CD4-positive, alpha-beta T cell (primary cell): ENCODE results near the gene ZNF764. TPM values are rescaled to one million over a fixed set of nuclear protein-coding genes. Genes with fewer than 3 reads are reported as not detected.

ENCODE experiments used
- ATAC-seq: fragments of 200-7000 bp; cut with Tn5 transposase; one replicate; pipeline ENCODE4 v1.10.0; 2022; ENCODE audit warnings: mild to moderate bottlenecking; ENCODE audit not compliant: poor library complexity
- CTCF ChIA-PET: fragments of 350-600 bp; sonication (Branson Sonifier 250); formaldehyde crosslinking; loops from one replicate; lab custom pipeline; 2021; ENCODE audit warnings: antibody characterized with exemption, inconsistent platforms; lab: Charles Lee
- POLR2A ChIA-PET: fragments of 350-600 bp; sonication (Branson Sonifier 250); formaldehyde crosslinking; loops from one replicate; lab custom pipeline; 2021; ENCODE audit warnings: antibody characterized with exemption, inconsistent platforms; lab: Charles Lee
- DNase-seq, 14 experiments: peaks; one replicate each; pipeline ENCODE4 v3.0.0-alpha.2; 2013 to 2020; ENCODE audit warnings: mixed read lengths in 2 of 14
- H3K27ac ChIP-seq, 2 donors: one replicate each; pipeline versions ENCODE4 v1.5.1 to v1.7.0; 2013; ENCODE audit warnings: low read length in 2 of 2, low read depth in 1 of 2, mild to moderate bottlenecking in 1 of 2
- H3K27me3 ChIP-seq, 2 experiments: 1 replicate in 1 of 2; 2 replicates in 1 of 2; pipeline versions ENCODE4 v1.6.1 to v1.7.0; 2013; ENCODE audit warnings: low read length in 2 of 2, control low read depth in 1 of 2, mild to moderate bottlenecking in 1 of 2, moderate library complexity in 1 of 2; ENCODE audit not compliant: insufficient read depth in 2 of 2, control insufficient read depth in 1 of 2
- H3K36me3 ChIP-seq: one replicate; pipeline ENCODE4 v1.6.1; 2013; ENCODE audit warnings: low read length, control low read depth; ENCODE audit not compliant: insufficient read depth
- H3K4me1 ChIP-seq: one replicate; pipeline ENCODE4 v1.6.1; 2013; ENCODE audit warnings: low read length, control low read depth; ENCODE audit not compliant: insufficient read depth
- H3K4me3 ChIP-seq: one replicate; pipeline ENCODE4 v1.5.1; 2013; ENCODE audit warnings: mild to moderate bottlenecking, low read length, moderate library complexity
- H3K9me3 ChIP-seq, 2 experiments: 1 replicate in 1 of 2; 2 replicates in 1 of 2; pipeline versions ENCODE4 v1.6.1 to v1.7.0; 2013; ENCODE audit warnings: low read length in 2 of 2, mild to moderate bottlenecking in 2 of 2, control low read depth in 1 of 2, moderate library complexity in 1 of 2; ENCODE audit not compliant: control insufficient read depth in 1 of 2, insufficient read depth in 1 of 2
- H3K27ac Mint-ChIP-seq: one replicate; pipeline ENCODE4 v1.8.0; 2020; ENCODE audit warnings: mixed read lengths
- H3K27me3 Mint-ChIP-seq: one replicate; pipeline ENCODE4 v1.8.0; 2021; ENCODE audit warnings: mixed read lengths
- H3K36me3 Mint-ChIP-seq: one replicate; pipeline ENCODE4 v1.8.0; 2021; ENCODE audit warnings: low read depth, mixed read lengths
- H3K4me1 Mint-ChIP-seq: one replicate; pipeline ENCODE4 v1.8.0; 2021; ENCODE audit warnings: low read depth, mixed read lengths
- H3K4me3 Mint-ChIP-seq: one replicate; pipeline ENCODE4 v1.8.0; 2020; ENCODE audit warnings: mild to moderate bottlenecking, mixed read lengths
- H3K9me3 Mint-ChIP-seq: one replicate; pipeline ENCODE4 v1.8.0; 2020; ENCODE audit warnings: mixed read lengths
- intact Hi-C, 2 experiments: fragments of 100-400 bp; cut with DNase I in 1 of 2; cut with micrococcal nuclease in 1 of 2; formaldehyde crosslinking; loops; one replicate each; pipeline versions ENCODE4 v1.15.1 to v1.9.0; 2023 to 2025; cut with DNase I, micrococcal nuclease
- total RNA-seq, 174 experiments: library from RNA in 2 of 174; stranded (reverse) in 2 of 174; gene quantifications; one replicate each; pipeline ENCODE4 v1.2.3 and lab custom pipeline; 2021 to 2026
- TF ChIP-seq, protein P1 (sequence below): fragments of 200-600 bp; IDR thresholded peaks from one replicate; pipeline ENCODE4 v1.8.0; 2022; ENCODE audit warnings: antibody characterized with exemption, mild to moderate bottlenecking

Gene ZNF764
- total RNA-seq, 2 experiments from 2014 or later, result 20.4 to 22.9 TPM

GRCh38 chr16:30570636-30571444 lies 12.7 kb upstream of the ZNF764 start:
- TF ChIP-seq, protein P1, sequence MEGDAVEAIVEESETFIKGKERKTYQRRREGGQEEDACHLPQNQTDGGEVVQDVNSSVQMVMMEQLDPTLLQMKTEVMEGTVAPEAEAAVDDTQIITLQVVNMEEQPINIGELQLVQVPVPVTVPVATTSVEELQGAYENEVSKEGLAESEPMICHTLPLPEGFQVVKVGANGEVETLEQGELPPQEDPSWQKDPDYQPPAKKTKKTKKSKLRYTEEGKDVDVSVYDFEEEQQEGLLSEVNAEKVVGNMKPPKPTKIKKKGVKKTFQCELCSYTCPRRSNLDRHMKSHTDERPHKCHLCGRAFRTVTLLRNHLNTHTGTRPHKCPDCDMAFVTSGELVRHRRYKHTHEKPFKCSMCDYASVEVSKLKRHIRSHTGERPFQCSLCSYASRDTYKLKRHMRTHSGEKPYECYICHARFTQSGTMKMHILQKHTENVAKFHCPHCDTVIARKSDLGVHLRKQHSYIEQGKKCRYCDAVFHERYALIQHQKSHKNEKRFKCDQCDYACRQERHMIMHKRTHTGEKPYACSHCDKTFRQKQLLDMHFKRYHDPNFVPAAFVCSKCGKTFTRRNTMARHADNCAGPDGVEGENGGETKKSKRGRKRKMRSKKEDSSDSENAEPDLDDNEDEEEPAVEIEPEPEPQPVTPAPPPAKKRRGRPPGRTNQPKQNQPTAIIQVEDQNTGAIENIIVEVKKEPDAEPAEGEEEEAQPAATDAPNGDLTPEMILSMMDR, result no peak
- peak overlapping the region; percentile 90 to 96 for H3K27ac ChIP-seq
- H3K4me3 ChIP-seq, result peak overlapping the region; percentile 94
- Mint-ChIP-seq H3K4me1 (peaks cover 50% of the 10 kb centered on the region), H3K9me3 (no peaks in the 10 kb centered on the region), H3K4me3 (peak overlapping the region; percentile 89), H3K27ac (peak overlapping the region; percentile 97), H3K36me3 (no peaks in the 10 kb centered on the region), H3K27me3 (no peaks in the 10 kb centered on the region)
- H3K4me1 ChIP-seq, result peaks cover 60% of the 10 kb centered on the region
- peak in 1 of 14 experiments; percentile 45 for DNase-seq
- intact Hi-C loops, result loop anchor here in 1 of 2 experiments (1.0 to 5.0 kb wide), 3 partner anchors 13 to 126 kb away; partner anchors contain the start of genes SRCAP and ZNF764
- peaks cover 8% of the 10 kb centered on the region for H3K36me3 ChIP-seq
- ChIA-PET POLR2A (interaction anchor here (0.6 to 3.4 kb wide), 21 partner anchors 9 to 571 kb away, joined by 3 to 152 read pairs (median 13); partner anchors contain the start of genes DCTPP1, FBRS, PRR14 and TBC1D10B), CTCF (interaction anchor here (1.2 to 2.4 kb wide), 5 partner anchors 12 to 141 kb away, joined by 3 to 19 read pairs (median 13); partner anchors contain the start of genes DCTPP1, PRR14, ZNF747 and ZNF764)
- no peaks in the 10 kb centered on the region for H3K9me3 ChIP-seq
- no peak for ATAC-seq
- H3K27me3 ChIP-seq, result no peaks in the 10 kb centered on the region

DNA sequence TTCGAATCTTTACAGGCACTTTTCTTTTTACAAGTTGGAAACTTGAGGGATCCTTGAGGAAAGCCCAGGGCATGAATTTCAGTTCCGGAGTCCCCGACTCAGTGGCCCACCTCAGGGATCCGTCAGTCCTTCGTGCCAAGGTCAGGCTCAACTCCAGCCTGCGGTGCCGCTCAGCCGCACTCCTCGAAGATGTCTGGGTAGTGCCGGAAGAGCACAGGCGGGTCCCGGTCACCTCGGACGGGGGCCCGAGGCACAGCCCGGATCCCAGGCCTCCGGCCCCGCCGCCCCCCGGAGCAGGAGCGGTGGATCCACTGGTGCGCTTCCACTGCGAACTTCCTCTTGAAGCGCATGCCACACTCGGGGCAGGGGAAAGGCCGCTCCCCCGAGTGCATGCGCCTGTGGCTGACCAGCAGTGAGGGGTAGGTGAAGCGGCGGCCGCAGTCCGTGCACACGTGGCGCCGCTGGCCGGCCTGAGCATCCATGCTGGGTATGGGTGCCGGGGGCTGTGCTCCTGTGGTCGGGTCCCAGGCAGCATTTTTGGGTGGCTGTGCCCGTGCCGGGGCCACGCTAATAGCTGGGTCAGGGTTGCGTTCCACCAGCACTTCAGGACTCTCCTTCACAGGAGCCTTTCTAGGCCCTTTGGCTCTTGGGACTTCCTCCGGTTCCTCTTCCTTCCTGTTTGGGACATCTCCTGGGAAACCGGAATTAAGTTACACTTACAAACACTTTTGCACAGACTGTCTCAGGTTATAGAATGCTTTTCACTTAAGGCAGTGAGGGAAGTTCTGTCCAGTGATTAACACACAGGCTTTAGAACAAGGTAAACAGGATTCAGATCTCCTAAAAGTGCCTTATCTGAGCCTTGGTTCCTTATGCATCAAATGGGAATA lies 11.8 kb upstream of the ZNF764 start:
- intact Hi-C loops, result loop anchor here in 1 of 2 experiments (5.0 kb wide), 2 partner anchors 67 to 127 kb away; partner anchors contain the start of gene SRCAP
- DNase-seq, result peak in 1 of 14 experiments; percentile 33

More for the DNA sequence above, 11.8 kb upstream of the ZNF764 start:
- Histone ChIP-seq H3K27ac (peak overlapping the region in 1 of 2 donors; percentile 34), H3K9me3 (no peaks in the 10 kb centered on the region), H3K4me3 (no peak overlapping the region), H3K27me3 (no peaks in the 10 kb centered on the region), H3K36me3 (peaks cover 8% of the 10 kb centered on the region), H3K4me1 (peaks cover 60% of the 10 kb centered on the region)
- POLR2A ChIA-PET, result interaction anchor here (1.8 to 3.4 kb wide), 8 partner anchors 8 to 140 kb away, joined by 4 to 152 read pairs (median 34); partner anchors contain the start of genes DCTPP1, FBRS, PRR14 and ZNF747
- peak overlapping the region; percentile 98 for H3K27ac Mint-ChIP-seq
- TF ChIP-seq, protein P1, result no peak
- H3K36me3 Mint-ChIP-seq, result no peaks in the 10 kb centered on the region
- peak overlapping the region; percentile 89 for H3K4me3 Mint-ChIP-seq
- H3K9me3 Mint-ChIP-seq, result no peaks in the 10 kb centered on the region
- H3K4me1 Mint-ChIP-seq, result peaks cover 52% of the 10 kb centered on the region
- H3K27me3 Mint-ChIP-seq, result no peaks in the 10 kb centered on the region
- CTCF ChIA-PET, result interaction anchor here (2.4 kb wide), 2 partner anchors 12 to 35 kb away, joined by 15 to 19 read pairs; partner anchors contain the start of genes ZNF747 and ZNF764
- no peak for ATAC-seq
